IPS-11a (cell line): ENCODE measurements around the gene RNF223.
"Not testable (repeated sequence)": the region's sequence is repeated elsewhere in the genome, so short reads cannot be mapped to it uniquely, and the experiment has no call there.

ENCODE experiments used
- H3K4me3 ChIP-seq: one replicate; pipeline ENCODE4 v1.5.1; 2013; ENCODE audit warnings: low read depth, low read length, control low read depth

RNF223 gene

DNA sequence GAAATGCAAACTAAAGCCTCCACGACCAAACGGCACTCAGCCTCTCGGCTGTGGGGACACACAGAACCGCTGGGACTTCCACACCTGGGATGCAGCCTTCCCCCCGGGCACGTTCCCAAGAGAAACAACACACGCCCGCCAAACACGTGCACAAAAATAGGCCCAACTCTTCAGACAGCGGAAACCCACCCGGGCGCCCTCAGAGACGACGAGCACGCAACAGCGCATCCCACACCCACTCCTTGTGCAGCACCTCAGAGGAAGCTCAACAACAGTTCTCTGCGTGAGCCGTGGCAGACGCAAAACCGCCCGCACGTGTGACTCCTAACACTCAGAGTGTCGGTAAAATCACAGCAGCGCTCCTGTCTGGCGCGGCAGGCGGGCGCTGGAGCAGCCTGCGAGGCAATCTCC is 36.5 kb upstream of the RNF223 start:
- no peak overlapping the region for H3K4me3 ChIP-seq

DNA sequence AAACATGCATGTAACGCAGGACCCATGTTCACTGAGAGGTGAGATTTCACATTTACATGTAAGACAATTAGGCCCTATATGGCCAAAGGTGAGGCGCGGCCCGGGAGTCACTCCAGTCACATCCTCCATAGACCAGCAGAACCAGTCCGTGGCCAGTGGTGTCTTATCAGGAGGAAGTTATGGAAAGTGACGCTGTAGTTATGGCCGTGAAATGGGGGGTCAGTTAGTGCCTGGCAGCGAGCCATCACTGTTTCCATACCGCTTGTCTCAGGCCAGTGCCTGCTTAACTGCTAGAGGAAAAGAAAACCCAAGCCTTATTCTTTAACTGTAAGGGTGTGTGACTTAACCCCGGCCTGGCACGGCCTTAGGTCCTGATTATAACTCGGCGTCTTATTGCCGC is 35.6 kb upstream of the RNF223 start:
- no peak overlapping the region for H3K4me3 ChIP-seq

DNA sequence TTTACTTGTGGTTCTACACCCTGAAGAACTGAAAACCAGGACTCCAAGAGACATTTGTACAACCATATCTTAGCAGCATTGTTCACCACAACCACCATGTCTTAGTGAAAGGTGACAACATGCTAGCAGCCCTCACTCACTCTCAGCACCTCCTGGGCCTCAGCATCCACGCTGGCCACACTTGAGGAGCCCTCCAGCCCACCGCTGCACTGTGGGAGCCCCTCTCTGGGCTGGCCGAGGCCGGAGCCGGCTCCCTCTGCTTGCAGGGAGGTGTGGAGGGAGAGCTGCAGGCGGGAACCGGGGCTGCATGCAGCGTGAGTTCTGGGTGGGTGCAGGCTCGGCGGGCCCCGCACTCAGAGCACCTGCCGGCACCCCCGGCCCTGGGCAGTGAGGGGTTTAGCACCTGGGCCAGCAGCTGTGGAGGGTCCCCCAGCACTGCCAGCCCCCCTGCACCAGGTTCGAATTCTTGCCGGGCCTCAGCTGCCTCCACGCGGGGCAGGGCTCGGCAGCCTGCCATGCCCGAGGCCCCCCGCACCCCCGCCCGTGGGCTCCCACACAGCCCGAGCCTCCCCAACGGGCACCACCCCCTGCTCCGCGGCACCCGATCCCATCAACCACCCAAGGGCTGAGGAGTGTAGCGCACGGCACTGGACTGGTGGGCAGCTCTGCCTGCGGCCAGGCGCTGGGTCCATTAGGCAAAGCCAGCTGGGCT is 32.6 kb upstream of the RNF223 start:
- H3K4me3 ChIP-seq, result no peak overlapping the region

DNA sequence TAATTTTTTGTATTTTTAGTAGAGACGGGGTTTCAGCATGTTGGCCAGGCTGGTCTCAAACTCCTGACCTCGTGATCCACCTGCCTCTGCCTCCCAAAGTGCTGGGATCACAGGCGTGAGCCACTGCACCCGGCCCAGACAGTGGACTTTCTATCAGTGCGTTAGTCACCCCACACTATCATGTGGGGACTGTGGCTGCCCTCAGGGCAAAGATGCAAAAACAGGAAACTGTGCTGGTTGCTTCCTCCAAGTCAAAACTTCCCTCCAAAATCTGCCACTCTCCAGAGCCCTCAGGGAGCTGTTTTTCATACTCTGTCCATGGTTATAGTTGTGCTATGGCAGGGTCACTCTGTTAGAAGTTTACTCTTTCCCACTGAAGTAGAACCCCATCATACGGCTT is 30.0 kb upstream of the RNF223 start:
- H3K4me3 ChIP-seq, result not testable (repeated sequence)

DNA sequence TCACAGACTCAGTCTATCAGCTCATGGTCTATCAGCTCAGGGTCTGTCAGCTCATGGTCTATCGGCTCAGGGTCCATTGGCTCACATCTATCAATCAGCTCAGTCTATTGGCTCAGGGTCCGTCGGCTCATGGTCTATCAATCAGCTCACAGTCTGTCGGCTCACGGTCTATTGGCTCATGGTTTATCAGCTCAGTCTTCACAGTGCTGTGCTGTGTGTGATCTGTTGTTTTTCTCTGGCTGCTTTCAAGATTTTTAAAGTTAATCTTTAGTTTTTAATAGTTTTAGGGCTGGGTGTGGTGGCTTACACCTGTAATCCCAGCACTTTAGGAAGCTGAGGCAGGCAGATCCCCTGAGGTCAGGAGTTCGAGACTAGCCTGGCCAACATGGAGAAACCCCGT is 27.4 kb upstream of the RNF223 start:
- no peak overlapping the region for H3K4me3 ChIP-seq

DNA sequence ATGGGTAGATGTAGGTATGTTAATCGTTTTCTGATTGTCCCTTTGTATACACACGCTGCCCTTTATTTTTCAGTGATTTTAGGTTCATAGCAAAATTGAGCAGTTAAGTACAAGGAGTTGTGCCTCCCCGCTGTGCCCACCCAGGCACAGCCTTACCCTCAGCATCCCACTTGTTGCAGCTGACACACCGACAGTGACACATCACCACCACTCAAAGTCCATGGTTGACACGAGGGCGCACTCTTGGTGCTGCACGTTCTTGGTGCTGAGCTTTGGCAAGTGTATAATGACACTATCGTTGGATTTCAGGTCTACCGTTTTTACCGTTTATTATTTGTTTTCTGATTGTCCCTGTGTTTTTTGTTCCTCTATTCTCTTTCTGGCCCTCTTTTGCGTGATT is 26.2 kb upstream of the RNF223 start:
- H3K4me3 ChIP-seq, result no peak overlapping the region

DNA sequence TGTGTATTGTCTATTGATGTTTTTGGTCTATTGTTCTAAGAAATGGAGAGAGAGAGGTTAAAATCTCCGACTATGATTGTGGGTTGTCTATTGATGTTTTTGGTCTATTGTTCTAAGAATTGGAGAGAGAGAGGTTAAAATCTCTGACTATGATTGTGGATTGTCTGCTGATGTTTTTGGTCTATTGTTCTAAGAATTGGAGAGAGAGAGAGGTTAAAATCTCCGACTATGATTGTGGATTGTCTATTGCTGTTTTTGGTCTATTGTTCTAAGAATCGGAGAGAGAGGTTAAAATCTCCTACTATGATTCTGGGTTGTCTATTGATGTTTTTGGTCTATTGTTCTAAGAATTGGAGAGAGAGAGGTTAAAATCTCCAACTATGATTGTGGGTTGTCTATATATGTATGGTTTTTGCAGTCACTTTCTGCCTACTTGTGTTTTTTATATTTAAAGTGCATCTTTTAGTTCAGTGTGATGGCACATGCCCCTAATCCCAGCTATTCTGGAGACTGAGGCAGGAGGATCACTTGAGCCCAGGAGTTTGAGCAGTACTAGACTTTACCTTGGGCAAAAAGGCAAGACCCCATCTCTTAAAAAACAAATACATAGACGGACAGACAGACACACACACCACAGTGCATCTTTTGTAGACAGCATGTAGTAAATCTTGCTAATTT is 25.5 kb upstream of the RNF223 start:
- no peak overlapping the region for H3K4me3 ChIP-seq

DNA sequence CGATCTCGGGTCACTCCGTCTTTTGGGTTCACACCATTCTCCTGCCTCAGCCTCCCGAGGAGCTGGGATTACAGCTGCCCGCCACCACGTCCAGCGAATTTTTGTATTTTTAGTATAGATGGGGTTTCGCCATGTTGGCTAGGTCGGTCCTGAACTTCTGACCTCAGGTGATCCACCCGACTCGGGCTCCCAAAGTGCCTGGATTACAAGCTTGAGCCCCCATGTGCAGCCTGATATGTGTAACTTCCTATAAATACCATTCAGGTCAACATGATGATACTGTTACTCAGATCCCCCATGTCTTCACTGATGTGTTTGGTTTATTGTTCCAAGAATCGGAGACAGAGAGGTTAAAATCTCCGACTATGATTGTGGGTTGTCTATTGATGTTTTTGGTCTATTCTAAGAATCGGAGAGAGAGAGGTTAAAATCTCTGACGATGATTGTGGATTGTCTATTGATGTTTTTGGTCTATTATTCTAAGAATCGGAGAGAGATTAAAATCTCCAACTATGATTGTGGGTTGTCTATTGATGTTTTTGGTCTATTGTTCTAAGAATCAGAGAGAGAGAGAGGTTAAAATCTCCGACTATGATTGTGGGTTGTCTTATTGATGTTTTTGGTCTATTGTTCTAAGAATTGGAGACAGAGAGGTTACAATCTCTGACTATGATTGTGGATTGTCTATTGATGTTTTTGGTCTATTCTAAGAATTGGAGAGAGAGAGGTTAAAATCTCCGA is 24.7 kb upstream of the RNF223 start:
- H3K4me3 ChIP-seq, result no peak overlapping the region

DNA sequence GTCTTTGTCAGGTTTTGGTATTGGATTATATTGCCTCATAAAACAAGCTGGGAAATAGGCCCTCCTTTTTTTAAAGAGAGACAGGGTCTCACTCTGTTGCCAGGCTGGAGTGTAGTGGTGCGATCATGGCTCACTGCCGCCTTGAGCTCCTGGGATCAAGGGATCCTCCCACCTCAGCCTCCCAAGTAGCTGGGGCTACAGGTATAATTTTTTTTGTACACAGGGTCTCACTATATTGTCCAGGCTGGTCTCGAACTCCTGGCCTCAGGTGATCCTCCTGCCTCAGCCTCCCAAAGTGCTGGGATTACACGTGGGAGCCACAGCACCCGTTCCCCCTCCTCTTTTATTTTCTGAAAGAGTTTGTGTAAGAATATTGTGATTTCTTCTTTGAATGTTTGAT is 22.0 kb upstream of the RNF223 start:
- H3K4me3 ChIP-seq, result not testable (repeated sequence)

DNA sequence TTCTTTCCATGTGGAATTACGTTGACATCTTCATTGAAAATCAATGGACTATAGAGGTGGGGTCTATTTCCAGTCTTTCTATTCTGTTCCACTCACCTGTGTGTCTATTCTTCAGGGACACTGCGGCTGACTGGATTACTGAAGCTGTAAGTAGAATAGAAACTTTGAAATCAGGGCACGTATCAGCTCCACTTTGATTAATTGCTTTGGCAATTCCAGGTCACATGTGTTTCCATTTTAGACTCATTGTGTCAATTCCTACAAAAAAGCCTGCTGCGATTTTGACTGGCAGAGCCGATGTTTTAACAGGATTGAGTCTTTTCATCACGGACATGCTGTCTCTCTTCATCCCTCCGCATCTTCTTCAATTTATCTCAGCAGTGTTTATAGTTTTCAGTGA is 20.9 kb upstream of the RNF223 start:
- H3K4me3 ChIP-seq, result no peak overlapping the region

DNA sequence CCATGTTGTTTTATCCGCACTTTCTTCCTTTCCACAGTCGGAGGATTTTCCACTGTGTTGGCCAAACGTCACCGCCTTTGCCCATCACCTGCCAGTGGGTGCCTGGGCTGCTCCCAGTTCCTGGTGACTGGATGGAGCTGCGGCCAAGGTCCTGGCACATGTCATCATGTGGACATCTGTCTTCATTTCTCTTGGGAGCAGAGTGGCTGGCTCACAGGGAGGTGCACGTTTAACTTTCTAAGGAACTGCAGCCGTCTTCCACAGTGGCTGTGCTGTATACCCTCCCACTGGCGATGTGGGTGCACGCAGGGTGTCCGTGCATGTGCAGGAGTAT is 19.5 kb upstream of the RNF223 start:
- no peak overlapping the region for H3K4me3 ChIP-seq

DNA sequence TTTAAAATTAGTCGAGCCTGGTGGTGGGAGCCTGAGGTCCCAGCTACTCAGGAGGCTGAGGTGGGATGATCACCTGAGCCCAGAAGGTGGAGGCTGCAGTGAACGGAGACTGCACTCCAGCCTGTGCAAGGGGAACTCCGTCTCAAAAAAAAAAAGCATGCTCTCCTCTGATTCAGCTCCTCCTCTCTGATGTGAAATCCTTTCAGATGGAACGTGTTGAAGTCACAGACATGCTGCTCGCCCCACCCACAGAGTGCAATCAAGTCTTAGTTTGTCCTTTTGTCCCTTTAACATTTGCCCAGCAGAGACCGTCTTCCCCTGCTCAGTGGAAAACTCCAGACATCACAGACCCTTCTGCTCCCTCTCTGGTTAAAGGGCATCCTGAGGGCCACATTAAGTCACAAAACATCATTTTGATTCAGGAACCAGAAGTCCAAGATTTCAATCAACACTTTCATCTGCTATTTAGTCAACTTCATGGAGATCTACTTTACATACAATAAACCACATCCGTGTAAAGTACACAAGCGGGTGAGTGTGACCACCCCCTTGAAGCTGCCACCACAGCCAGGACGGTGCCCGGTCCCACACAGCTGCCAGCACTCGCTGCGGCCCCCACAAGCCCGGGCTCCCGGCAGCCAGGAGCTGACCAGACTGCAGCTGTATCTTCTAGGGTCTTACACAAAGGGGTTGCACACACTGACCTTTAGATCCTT is 18.9 kb upstream of the RNF223 start:
- no peak overlapping the region for H3K4me3 ChIP-seq

DNA sequence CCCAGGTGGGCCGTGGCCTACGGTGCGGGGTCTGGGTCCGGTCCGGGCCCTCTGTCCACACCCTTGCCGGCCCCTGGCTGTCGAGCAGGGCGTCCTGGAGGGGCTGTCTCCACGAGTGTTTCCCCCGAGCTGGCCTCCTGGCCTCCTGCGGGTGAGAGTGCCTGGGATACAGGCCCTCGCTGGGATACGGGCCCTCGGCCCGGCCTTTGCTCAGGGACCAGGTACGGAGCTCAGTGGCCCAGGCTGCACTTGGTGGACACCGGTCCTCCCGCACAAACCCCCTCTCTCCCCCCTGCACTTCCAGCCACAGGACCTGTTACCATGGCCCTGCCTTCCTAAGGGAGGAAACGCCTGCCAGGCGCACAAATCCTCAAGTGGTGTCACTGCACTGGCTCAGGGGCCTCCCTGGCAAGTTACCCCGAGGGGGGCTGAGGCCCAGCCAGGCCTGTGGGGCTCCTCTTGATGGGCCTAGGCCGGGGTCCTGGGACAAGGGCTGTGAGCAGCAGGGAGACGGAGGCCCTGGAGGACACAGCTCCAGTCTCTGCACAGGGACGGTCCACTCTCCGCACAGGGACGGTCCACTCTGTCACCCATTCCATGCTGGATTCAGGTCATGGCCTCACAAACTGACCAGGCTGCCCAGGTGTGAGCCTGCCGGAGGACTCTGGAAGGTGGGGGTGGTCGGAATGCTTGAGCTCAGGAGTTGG is 18.2 kb upstream of the RNF223 start:
- no peak overlapping the region for H3K4me3 ChIP-seq

DNA sequence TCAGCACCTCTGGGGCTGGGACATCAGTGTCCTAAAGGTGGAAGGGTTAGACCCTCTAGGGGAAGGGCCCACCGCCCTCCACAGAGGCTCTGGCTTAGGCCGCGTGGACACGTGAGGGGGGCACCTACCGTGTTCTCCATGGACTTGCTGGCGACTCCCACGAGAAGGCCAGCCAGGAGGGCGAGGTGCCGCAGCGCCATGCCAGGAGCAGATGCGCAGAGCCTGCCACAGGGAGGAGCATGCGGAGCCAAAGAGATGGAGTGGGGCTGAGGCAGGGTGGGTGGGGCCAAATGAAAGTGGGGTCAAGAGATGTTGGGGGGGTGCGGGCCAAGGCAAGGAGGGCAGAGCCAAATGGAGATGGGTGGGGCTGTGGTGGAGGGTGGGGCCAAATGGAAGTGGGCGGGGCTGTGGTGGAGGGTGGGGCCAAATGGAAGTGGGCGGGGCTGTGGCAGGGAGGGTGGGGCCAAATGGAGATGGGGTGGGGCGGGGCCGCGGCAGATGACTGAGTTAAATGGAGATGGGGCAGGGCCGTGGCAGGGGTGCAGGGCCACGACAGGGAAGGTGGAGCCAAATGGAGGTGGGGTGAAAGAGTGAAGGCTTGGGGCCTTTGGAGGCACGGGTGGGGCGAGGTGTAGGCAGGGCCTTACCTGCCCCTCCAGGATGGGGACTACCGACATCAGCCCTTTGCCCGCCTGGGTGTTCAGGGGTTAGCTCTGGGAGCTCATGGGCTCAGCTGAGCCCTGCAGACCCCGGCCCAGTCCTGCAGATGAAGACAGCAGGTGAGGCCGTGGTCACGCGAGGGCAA is 17.4 kb upstream of the RNF223 start:
- H3K4me3 ChIP-seq, result no peak overlapping the region

DNA sequence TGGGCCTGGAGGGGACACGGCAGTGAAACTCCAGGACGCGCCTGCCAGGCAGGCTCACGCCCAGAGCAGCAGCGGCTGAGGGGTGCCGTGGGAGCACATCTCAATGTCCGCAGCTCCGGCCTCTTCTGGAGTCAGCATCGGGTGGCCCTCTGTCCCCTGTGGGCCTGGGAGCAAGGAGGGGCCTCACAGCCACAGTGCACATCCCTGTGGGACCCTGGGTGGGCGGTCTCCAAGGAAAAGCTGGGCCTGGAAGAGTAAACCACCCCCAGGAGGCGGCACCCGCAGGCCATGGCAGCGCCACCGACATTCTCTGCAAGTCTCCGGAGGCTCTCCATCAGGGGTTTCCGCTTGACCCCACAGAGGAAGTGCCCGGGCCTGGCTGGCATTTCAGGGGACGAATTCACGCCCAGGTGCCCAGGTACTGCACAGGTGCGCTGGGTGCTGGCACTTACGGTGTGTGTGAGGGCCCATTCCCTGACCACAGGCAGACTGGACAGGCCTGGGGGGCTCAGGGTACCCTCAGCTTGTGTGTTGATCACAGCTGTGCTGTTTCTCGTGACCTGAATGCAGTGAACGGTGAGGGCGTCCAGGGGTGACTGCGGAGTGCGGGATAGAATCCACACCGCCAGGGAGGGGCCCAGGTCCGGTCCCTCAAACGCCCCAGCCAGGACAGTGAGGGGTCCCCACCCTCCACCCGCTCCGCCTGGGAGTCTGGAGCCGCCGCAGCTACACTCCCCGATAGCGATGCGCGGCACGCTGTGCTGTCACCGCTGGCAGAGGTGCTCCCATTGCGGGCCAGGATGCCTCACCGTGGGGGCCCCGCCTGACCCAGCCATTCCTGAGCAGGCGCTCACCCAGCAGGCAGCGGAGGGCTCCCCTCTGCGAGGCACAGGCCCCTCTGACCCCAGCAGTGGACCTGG is 16.6 kb upstream of the RNF223 start:
- H3K4me3 ChIP-seq, result no peak overlapping the region

DNA sequence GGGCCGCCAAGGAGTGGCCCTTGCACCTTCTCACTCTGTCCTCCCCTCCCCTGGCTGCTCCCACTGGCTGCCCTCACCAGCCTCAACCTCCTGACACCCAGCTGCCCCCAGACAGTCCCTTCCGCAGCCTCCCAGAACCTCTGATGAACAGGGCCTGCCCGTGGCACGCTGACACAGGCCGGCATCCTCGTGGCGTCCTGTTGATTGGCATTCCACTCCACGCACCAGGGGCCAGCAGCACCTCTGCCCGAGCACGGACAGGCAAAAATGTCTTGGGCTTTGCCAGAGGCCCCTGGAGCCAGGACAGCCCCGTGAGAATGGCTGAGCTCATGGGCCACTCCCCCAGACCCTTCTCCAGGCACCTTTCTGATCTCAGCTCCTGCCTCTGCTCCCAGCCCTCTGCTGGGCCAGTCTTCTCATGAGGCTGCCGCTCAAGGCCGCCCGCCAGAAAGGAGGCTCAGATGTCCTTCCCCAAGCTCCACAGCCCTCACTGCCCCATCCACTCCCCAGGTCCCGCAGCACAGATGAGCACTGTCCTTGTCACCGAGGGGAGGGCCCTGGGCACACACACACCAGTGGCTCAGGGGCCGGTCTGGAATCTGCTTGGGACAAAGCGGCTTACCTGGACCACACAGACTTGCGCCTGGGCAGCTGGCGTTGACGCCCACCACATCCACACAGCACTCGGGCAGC is 15.8 kb upstream of the RNF223 start:
- H3K4me3 ChIP-seq, result no peak overlapping the region

DNA sequence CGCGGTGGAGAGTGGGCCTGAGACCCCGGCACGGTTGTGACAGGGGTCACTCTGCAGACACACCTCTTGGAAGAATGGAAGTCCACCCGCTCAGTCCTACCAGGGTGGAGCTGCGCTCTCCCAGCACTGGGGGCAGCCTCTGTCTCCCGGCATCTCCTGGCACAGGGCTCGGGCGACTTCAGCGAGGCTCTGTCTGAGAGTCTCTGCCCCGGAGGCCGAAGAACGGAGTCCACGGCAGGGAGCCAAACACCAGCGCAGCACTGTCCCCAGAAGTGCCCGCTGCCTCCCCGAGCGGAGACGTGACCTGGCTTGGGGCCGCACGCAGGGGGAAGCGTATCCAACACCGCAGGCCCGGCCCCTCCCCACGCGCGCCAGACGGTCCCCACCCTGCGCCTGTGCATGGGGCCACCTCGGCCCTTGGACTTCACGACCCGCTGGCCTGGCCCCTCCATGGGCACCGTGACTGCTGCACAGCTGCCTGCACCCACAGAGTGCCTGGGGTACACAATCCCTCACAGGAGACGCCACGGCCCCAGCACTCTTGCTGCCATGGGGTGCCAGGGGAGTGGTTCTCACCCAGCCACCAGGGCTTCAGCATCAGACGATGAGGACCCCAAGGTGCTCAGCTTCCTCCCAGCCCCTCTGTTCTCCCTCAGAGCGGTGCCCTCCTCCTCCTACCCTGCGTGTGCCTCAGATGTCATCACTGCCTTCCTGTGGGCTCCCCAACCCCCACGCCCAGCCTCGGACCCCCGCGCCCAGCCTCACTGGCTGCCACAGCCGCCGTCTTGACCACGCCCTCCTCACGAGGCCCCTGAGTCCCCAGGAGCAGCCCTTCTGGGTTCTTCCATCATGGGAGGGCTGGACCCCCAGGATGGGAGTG is 14.9 kb upstream of the RNF223 start:
- H3K4me3 ChIP-seq, result no peak overlapping the region
